ENCODE measurements around the gene ZNF586.

Gene ZNF586

GRCh38 chr19:57776764-57777296, 7.4 kb downstream of the ZNF586 start:
- Histone ChIP-seq H3K9me2 (replicated peaks; ENCODE audit: control insufficient read depth, low read length) (no peaks in the 10 kb centered on the region), H3K27ac (ENCODE audit: low read depth, low read length) (no peak overlapping the region), H3K79me2 (ENCODE audit: control insufficient read depth, low read length) (peaks cover 69% of the 10 kb centered on the region), H3F3A (ENCODE audit: control insufficient read depth, insufficient read depth) (no peaks in the 10 kb centered on the region), H4K20me1 (ENCODE audit: control insufficient read depth, insufficient read depth, low read depth, low read length) (no peaks in the 10 kb centered on the region), H3K4me1 (ENCODE audit: control insufficient read depth, low read length) (no peaks in the 10 kb centered on the region), H3K9me3 (ENCODE audit: control insufficient read depth, insufficient read depth, low read length) (peaks cover 71% of the 10 kb centered on the region), H3K27me3 (ENCODE audit: control insufficient read depth, low read length) (no peaks in the 10 kb centered on the region), H3K4me3 (ENCODE audit: low read length) (no peak overlapping the region), H3K36me3 (ENCODE audit: control insufficient read depth, low read length) (peaks cover 85% of the 10 kb centered on the region), H3K4me2 (ENCODE audit: low read length) (no peak overlapping the region)
- TF ChIP-seq CTCF (IDR thresholded peaks at IDR 0.05; ENCODE audit: low read depth, low read length, poor library complexity, severe bottlenecking) (no peak), EZH2phosphoT487 (IDR thresholded peaks at IDR 0.05; ENCODE audit: borderline replicate concordance, low read length) (no peak)

GRCh38 chr19:57778336-57778735, 8.9 kb downstream of the ZNF586 start:
- Histone ChIP-seq H3K4me3 (ENCODE audit: low read length) (no peak overlapping the region), H3K4me2 (ENCODE audit: low read length) (no peak overlapping the region), H3F3A (ENCODE audit: control insufficient read depth, insufficient read depth) (no peaks in the 10 kb centered on the region), H3K36me3 (ENCODE audit: control insufficient read depth, low read length) (peaks cover 73% of the 10 kb centered on the region), H3K27me3 (ENCODE audit: control insufficient read depth, low read length) (no peaks in the 10 kb centered on the region), H4K20me1 (ENCODE audit: control insufficient read depth, insufficient read depth, low read depth, low read length) (no peaks in the 10 kb centered on the region), H3K4me1 (ENCODE audit: control insufficient read depth, low read length) (no peaks in the 10 kb centered on the region), H3K9me3 (ENCODE audit: control insufficient read depth, insufficient read depth, low read length) (peaks cover 60% of the 10 kb centered on the region), H3K79me2 (ENCODE audit: control insufficient read depth, low read length) (peaks cover 57% of the 10 kb centered on the region), H3K9me2 (replicated peaks; ENCODE audit: control insufficient read depth, low read length) (no peaks in the 10 kb centered on the region), H3K27ac (ENCODE audit: low read depth, low read length) (no peak overlapping the region)
- TF ChIP-seq CTCF (IDR thresholded peaks at IDR 0.05; ENCODE audit: low read depth, low read length, poor library complexity, severe bottlenecking) (no peak), EZH2phosphoT487 (IDR thresholded peaks at IDR 0.05; ENCODE audit: borderline replicate concordance, low read length) (no peak)

DNA sequence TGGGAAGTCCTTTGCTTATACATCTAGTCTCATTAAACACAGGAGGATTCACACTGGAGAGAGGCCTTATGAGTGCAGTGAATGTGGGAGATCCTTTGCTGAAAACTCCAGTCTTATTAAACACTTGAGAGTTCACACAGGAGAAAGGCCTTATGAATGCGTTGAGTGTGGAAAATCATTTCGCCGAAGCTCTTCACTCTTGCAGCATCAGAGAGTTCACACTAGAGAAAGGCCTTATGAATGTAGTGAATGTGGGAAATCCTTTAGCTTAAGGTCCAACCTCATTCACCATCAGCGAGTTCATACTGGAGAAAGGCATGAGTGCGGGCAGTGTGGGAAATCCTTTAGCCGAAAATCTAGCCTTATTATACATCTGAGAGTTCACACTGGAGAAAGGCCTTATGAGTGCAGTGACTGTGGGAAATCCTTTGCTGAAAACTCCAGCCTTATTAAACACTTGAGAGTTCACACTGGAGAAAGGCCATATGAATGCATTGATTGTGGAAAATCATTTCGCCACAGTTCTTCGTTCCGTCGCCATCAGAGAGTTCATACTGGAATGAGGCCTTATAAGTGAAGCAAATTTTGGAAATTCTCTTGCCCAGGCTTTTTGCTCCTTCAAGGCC, 9.9 kb downstream of the ZNF586 start:
- H3F3A ChIP-seq (ENCODE audit: control insufficient read depth, insufficient read depth), result no peaks in the 10 kb centered on the region
- no peaks in the 10 kb centered on the region for H3K9me2 ChIP-seq (replicated peaks; ENCODE audit: control insufficient read depth, low read length)
- H3K36me3 ChIP-seq (ENCODE audit: control insufficient read depth, low read length), result peaks cover 69% of the 10 kb centered on the region
- H3K9me3 ChIP-seq (ENCODE audit: control insufficient read depth, insufficient read depth, low read length), result peaks cover 55% of the 10 kb centered on the region
- H3K27ac ChIP-seq (ENCODE audit: low read depth, low read length), result no peak overlapping the region
- no peaks in the 10 kb centered on the region for H4K20me1 ChIP-seq (ENCODE audit: control insufficient read depth, insufficient read depth, low read depth, low read length)
- no peak for TF ChIP-seq EZH2phosphoT487 (IDR thresholded peaks at IDR 0.05; ENCODE audit: borderline replicate concordance, low read length)
- no peak for TF ChIP-seq CTCF (IDR thresholded peaks at IDR 0.05; ENCODE audit: low read depth, low read length, poor library complexity, severe bottlenecking)
- no peak overlapping the region for H3K4me2 ChIP-seq (ENCODE audit: low read length)
- H3K79me2 ChIP-seq (ENCODE audit: control insufficient read depth, low read length), result peaks cover 50% of the 10 kb centered on the region
- no peaks in the 10 kb centered on the region for H3K27me3 ChIP-seq (ENCODE audit: control insufficient read depth, low read length)
- no peaks in the 10 kb centered on the region for H3K4me1 ChIP-seq (ENCODE audit: control insufficient read depth, low read length)
- no peak overlapping the region for H3K4me3 ChIP-seq (ENCODE audit: low read length)

All from DOHH2 (cell line).